HCT116 (cell line): ENCODE results near the gene HGFAC. TPM values are rescaled to one million over a fixed set of nuclear protein-coding genes. Genes with fewer than 3 reads are reported as not detected.

ENCODE experiments used
- ATAC-seq: fragments of 200-7000 bp; cut with Tn5 transposase; 2 replicates; pipeline ENCODE4 v1.9.1; 2020; ENCODE audit warnings: mild to moderate bottlenecking, moderate library complexity
- BruUV-seq: library from RNA; stranded (reverse); fragments of 400-500 nt; replicated peaks from 2 replicates; lab custom pipeline; 2021; lab: Mats Ljungman, UMichigan
- CTCF ChIA-PET: fragments of 300-600 bp; sonication (Branson Sonifier 250); formaldehyde crosslinking; loops from one replicate; lab custom pipeline; 2021; ENCODE audit warnings: antibody characterized with exemption; lab: Charles Lee
- POLR2A ChIA-PET: fragments of 300-600, 350-600 bp; sonication (Branson Sonifier 250); formaldehyde crosslinking; loops from one replicate; lab custom pipeline; 2021; ENCODE audit warnings: antibody characterized with exemption; lab: Charles Lee
- RAD21 ChIA-PET, 2 experiments: fragments of 300-600 bp; sonication (Branson Sonifier 250); formaldehyde crosslinking; loops; one replicate each; lab custom pipeline; 2023; ENCODE audit warnings: low total read pairs in 2 of 2; ENCODE audit not compliant: uncharacterized antibody in 2 of 2, unreplicated experiment in 2 of 2, low non-redundant PET in 1 of 2; lab: Charles Lee
- DNase-seq: peaks from one replicate; pipeline ENCODE4 v3.0.0-alpha.2; 2010; ENCODE audit warnings: low read depth, low spot score
- H2AFZ ChIP-seq: fragments of 200-600 bp; shearing (Covaris generic), sonication (generic); 2 replicates; pipeline ENCODE4 v1.6.1; 2017; ENCODE audit warnings: low read depth, mixed run types, mixed read lengths, antibody characterized with exemption, low read length; ENCODE audit not compliant: poor library complexity, severe bottlenecking
- H3K27ac ChIP-seq: 2 replicates; pipeline ENCODE4 v1.5.1; 2012; ENCODE audit warnings: low read depth, low read length
- H3K27me3 ChIP-seq: fragments of 200-600 bp; sonication (generic); 2 replicates; pipeline ENCODE4 v1.6.1; 2016; ENCODE audit warnings: mixed run types, low read length, mixed read lengths; ENCODE audit not compliant: insufficient read depth
- H3K36me3 ChIP-seq, 2 experiments: fragments of 200-500 bp in 1 of 2; fragments of 200-600 bp in 1 of 2; sonication (Bioruptor generic) in 1 of 2; sonication (generic) in 1 of 2; 2 replicates each; pipeline versions ENCODE4 v1.5.1 to v1.6.1; 2014 to 2016; ENCODE audit warnings: low read length in 2 of 2, inconsistent platforms in 1 of 2, mixed read lengths in 1 of 2, mixed run types in 1 of 2; ENCODE audit not compliant: insufficient read depth in 2 of 2, control insufficient read depth in 1 of 2
- H3K4me1 ChIP-seq, 2 experiments: fragments of 200-600 bp in 1 of 2; sonication (generic) in 1 of 2; 2 replicates each; pipeline versions ENCODE4 v1.5.1 to v1.6.1; 2012 to 2017; ENCODE audit warnings: low read length in 2 of 2, inconsistent platforms in 1 of 2, mild to moderate bottlenecking in 1 of 2, mixed read lengths in 1 of 2, mixed run types in 1 of 2, moderate library complexity in 1 of 2; ENCODE audit not compliant: insufficient read depth in 2 of 2, control insufficient read depth in 1 of 2
- H3K4me2 ChIP-seq: fragments of 200-600 bp; sonication (generic); 2 replicates; pipeline ENCODE4 v1.6.1; 2017; ENCODE audit warnings: mixed run types, low read length, mixed read lengths
- H3K4me3 ChIP-seq, 2 experiments: fragments of 200-600 bp in 1 of 2; sonication (generic) in 1 of 2; replicated peaks in 1 of 2; 2 replicates each; pipeline ENCODE4 v1.5.1; 2011 to 2016; ENCODE audit warnings: low read length in 2 of 2, control low read depth in 1 of 2, low read depth in 1 of 2, mild to moderate bottlenecking in 1 of 2, mixed read lengths in 1 of 2, mixed run types in 1 of 2
- H3K79me2 ChIP-seq: fragments of 200-600 bp; sonication (generic); 2 replicates; pipeline ENCODE4 v1.6.1; 2017; ENCODE audit warnings: mild to moderate bottlenecking, mixed run types, low read length, moderate library complexity, mixed read lengths; ENCODE audit not compliant: insufficient read depth
- H3K9ac ChIP-seq: fragments of 200-600 bp; sonication (generic); 2 replicates; pipeline ENCODE4 v1.6.1; 2016; ENCODE audit warnings: low read length, mixed read lengths
- H3K9me2 ChIP-seq: fragments of 200-600 bp; sonication (generic), shearing (Covaris generic); 2 replicates; pipeline ENCODE4 v1.6.1; 2017; ENCODE audit warnings: mixed run types, mild to moderate bottlenecking, moderate library complexity; ENCODE audit not compliant: insufficient read depth
- H3K9me3 ChIP-seq, 2 experiments: fragments of 200-500 bp in 1 of 2; fragments of 200-600 bp in 1 of 2; sonication (Bioruptor generic) in 1 of 2; sonication (generic) in 1 of 2; 2 replicates each; pipeline ENCODE4 v1.6.1; 2014 to 2017; ENCODE audit warnings: low read length in 2 of 2, mixed read lengths in 2 of 2, inconsistent platforms in 1 of 2, low read depth in 1 of 2, mild to moderate bottlenecking in 1 of 2, mixed run types in 1 of 2, moderate library complexity in 1 of 2; ENCODE audit not compliant: control insufficient read depth in 1 of 2, insufficient read depth in 1 of 2
- H4K20me1 ChIP-seq: fragments of 200-600 bp; sonication (generic), shearing (Covaris generic); 2 replicates; pipeline ENCODE4 v1.6.1; 2017; ENCODE audit warnings: mixed run types, mild to moderate bottlenecking, moderate library complexity; ENCODE audit not compliant: insufficient read depth
- CBX3 ChIP-seq: IDR thresholded peaks from 2 replicates; pipeline ENCODE4 v1.6.1; 2012; ENCODE audit warnings: low read depth
- EZH2 ChIP-seq: fragments of 200-600 bp; sonication (generic); IDR thresholded peaks from 2 replicates; pipeline ENCODE4 v1.6.1; 2017; ENCODE audit warnings: antibody characterized with exemption, mixed run types
- EZH2phosphoT487 ChIP-seq: fragments of 200-600 bp; IDR thresholded peaks from 2 replicates; pipeline ENCODE4 v1.6.1; 2018; ENCODE audit warnings: antibody characterized with exemption, borderline replicate concordance
- JUND ChIP-seq: IDR thresholded peaks from 2 replicates; pipeline ENCODE4 v1.6.1; 2012
- POLR2AphosphoS5 ChIP-seq: IDR thresholded peaks from 2 replicates; pipeline ENCODE4 v1.6.1; 2011; ENCODE audit warnings: mild to moderate bottlenecking, low read depth, low read length, moderate library complexity
- RAD21 ChIP-seq: IDR thresholded peaks from 2 replicates; pipeline ENCODE4 v1.6.1; 2012; ENCODE audit warnings: low read depth, mild to moderate bottlenecking
- SP1 ChIP-seq: IDR thresholded peaks from 2 replicates; pipeline ENCODE4 v1.6.1; 2012; ENCODE audit warnings: low read depth
- SRF ChIP-seq: IDR thresholded peaks from 2 replicates; pipeline ENCODE4 v1.6.1; 2012; ENCODE audit warnings: low read depth
- ZFX ChIP-seq: fragments of 450-650 bp; IDR thresholded peaks from 2 replicates; pipeline ENCODE4 v1.6.1; 2017
- intact Hi-C: fragments of 100-400 bp; cut with micrococcal nuclease; formaldehyde crosslinking; loops from 2 replicates; pipeline ENCODE4 v1.10.0; 2022
- total RNA-seq: library from RNA; stranded (reverse); gene quantifications from one replicate; pipeline ENCODE4 v1.2.1, GENCODE V29; 2021; ENCODE audit not compliant: unreplicated experiment
- TF ChIP-seq, protein P1 (sequence below), 3 experiments: fragments of 200-600 bp in 1 of 3; sonication (generic) in 1 of 3; IDR thresholded peaks in 2 of 3; conservative IDR thresholded peaks in 1 of 3; 2 replicates each; pipeline ENCODE4 v1.5.1; 2012 to 2017; ENCODE audit warnings: low read depth in 2 of 3, low read length in 2 of 3, antibody characterized with exemption in 1 of 3, borderline replicate concordance in 1 of 3, control low read depth in 1 of 3, mild to moderate bottlenecking in 1 of 3, mixed read lengths in 1 of 3, mixed run types in 1 of 3, moderate library complexity in 1 of 3; ENCODE audit not compliant: insufficient read depth in 1 of 3
- TF ChIP-seq, protein P2 (sequence below): IDR thresholded peaks from 2 replicates; pipeline ENCODE4 v1.6.1; 2012
- TF ChIP-seq, protein P3 (sequence below): IDR thresholded peaks from 2 replicates; pipeline ENCODE4 v1.6.1; 2012

HGFAC gene
- total RNA-seq, 1 experiment from 2014 or later = 1.1 TPM

DNA sequence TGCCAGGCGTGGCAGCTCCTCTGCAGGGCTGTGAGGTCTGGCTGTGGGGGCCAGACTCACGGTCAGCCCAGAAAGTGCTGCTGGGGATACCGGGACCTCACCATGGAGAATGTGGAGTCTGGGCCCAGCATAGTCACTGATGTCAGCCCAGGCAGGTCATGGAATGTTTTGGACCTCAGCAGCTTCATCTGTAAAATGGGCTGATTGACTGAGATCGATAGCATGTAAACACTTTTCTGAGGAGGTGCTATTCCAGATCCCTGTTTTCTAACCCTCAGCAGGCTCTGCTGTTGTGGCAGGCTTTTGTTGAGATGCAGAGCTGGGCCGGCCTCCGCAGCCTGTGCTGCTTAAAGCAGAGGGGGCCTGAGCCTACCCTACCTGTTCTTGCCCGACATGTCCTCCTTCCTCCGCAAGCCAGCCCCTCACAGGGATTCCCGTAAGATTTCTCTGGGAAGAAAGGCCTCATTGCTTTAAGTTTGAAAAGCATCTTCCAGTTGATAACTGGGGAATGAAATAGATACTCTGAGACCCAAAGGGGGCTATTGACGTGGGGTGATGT is 38.3 kb upstream of the HGFAC start:
- no peak overlapping the region for H3K4me2 ChIP-seq
- ATAC-seq = no peak
- no peak overlapping the region for H3K4me3 ChIP-seq
- H3K79me2 ChIP-seq = no peaks in the 10 kb centered on the region
- no peaks in the 10 kb centered on the region for H3K36me3 ChIP-seq
- no peak for DNase-seq
- no peak overlapping the region for H3K9ac ChIP-seq
- H3K4me1 ChIP-seq = peaks cover 0 to 7% of the 10 kb centered on the region in 2 experiments; a peak in 2 of 4 replicates
- H3K9me3 ChIP-seq = no peaks in the 10 kb centered on the region
- no peaks in the 10 kb centered on the region for H3K9me2 ChIP-seq
- TF ChIP-seq EZH2 = no peak
- TF ChIP-seq POLR2AphosphoS5 = no peak
- no peak for TF ChIP-seq ZFX
- TF ChIP-seq RAD21 = no peak
- TF ChIP-seq, protein P1, sequence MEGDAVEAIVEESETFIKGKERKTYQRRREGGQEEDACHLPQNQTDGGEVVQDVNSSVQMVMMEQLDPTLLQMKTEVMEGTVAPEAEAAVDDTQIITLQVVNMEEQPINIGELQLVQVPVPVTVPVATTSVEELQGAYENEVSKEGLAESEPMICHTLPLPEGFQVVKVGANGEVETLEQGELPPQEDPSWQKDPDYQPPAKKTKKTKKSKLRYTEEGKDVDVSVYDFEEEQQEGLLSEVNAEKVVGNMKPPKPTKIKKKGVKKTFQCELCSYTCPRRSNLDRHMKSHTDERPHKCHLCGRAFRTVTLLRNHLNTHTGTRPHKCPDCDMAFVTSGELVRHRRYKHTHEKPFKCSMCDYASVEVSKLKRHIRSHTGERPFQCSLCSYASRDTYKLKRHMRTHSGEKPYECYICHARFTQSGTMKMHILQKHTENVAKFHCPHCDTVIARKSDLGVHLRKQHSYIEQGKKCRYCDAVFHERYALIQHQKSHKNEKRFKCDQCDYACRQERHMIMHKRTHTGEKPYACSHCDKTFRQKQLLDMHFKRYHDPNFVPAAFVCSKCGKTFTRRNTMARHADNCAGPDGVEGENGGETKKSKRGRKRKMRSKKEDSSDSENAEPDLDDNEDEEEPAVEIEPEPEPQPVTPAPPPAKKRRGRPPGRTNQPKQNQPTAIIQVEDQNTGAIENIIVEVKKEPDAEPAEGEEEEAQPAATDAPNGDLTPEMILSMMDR (IDR thresholded peaks at IDR 0.05 in 2 of 3, conservative IDR thresholded peaks at IDR 0.05 in 1 of 3; ENCODE audit: borderline replicate concordance in 1 of 3, insufficient read depth in 1 of 3, low read depth in 2 of 3, low read length in 2 of 3) = no peak
- TF ChIP-seq, protein P2, sequence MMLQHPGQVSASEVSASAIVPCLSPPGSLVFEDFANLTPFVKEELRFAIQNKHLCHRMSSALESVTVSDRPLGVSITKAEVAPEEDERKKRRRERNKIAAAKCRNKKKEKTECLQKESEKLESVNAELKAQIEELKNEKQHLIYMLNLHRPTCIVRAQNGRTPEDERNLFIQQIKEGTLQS = no peak
- no peak for TF ChIP-seq EZH2phosphoT487
- TF ChIP-seq CBX3 = no peak
- no peak for TF ChIP-seq SRF
- no peak for TF ChIP-seq JUND
- TF ChIP-seq, protein P3, sequence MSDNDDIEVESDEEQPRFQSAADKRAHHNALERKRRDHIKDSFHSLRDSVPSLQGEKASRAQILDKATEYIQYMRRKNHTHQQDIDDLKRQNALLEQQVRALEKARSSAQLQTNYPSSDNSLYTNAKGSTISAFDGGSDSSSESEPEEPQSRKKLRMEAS = no peak
- no peak for TF ChIP-seq SP1
- intact Hi-C loops = no loop called here
- BruUV-seq = no TSS peak
- no peaks in the 10 kb centered on the region for H3K27me3 ChIP-seq
- ChIA-PET POLR2A (no interaction called here), RAD21 (no interaction called here), CTCF (no interaction called here)
- H3K27ac ChIP-seq = no peak overlapping the region
- H2AFZ ChIP-seq = no peak overlapping the region
- no peaks in the 10 kb centered on the region for H4K20me1 ChIP-seq
